ENCODE measurements around the gene COMMD7.
A peak's percentile ranks its signal among the peaks of the same experiment; 100 is the strongest.
"Not testable (repeated sequence)": the region's sequence is repeated elsewhere in the genome, so short reads cannot be mapped to it uniquely, and the experiment has no call there.

The COMMD7 gene

DNA sequence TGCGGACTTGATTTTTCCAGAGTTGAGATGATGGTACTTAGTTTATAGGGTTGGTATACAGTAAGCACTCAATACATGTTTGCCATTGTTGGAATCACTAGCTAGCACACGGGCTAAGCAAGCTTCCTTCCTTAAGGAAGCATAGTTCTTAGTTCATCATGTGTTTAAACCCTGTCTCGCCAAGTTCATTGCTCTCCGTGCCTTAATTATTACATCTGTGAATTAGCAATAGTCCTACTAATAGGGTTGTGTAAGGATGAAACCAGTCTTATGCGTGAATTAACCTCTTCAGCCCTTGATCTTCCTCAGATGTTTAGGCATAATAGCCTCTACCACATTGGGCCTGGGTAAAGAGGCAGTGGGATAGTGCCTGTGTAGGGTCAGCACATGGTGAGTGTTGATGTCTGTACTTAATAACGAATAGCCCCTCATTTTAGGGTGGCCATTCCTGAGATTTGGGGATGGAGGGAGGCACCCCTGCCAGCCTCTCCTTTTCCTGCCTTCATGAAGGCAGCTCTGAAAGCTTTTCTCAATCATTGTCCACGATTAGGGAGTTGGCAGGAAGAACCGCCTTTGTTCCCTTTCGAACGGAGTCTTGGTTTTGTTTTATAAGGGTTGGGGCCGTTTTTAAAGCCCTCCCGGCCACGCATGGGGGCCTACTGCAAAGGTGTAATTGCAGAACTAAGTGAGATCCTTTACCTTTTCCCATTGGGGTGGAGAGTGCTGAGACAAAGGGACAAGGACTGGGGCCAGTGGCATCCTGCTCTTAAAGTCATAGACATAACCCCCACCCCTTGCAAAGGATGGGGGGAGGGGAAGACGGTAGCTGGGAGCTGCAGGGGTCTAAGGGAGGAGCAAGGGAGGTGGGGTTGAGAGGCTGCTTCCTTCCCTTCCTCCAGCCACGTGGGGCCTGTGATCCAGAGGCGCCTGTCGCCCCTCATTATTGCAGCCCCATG lies 21.0 kb upstream of the COMMD7 start:
- DNase-seq, result no peak

DNA sequence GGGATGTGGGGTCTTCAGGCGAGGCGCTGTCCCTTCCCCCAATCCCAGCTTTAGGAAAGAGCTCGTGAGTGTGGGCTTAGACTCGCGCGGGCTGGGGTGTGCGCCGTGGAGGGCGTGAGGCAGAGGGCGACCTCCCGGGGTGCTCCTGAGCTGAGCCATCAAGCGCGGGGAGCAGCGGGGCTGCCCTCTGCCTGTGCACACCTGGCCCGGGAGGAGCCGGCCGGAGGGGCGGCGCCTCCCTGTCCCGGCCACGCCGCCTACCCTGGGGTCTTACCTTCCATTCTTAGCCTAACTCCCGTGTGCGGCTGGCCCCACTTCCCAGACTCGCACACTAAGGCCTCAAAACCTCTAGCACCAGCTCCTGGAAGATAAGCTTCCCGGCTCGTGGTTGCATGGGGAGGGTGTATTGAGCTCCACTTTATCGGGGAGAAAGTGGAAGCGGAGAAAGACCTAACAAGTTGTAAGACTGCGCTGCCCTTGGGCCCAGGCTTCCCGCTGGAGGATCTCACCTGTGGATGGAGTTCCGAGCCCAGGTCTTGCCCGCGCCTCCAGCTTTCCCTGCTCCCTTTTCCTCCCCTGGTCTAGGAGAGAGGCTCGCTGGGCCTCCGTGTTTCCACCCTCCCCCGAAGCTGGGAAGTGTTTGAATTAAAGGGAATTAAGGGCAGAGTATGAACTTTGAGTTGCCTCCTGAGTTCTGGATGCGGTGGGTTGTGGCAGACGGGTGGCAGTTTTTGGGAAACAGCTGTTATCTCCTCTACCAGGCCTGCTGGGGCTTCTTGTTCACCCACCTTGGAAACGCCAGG lies 20.1 kb upstream of the COMMD7 start:
- DNase-seq, result no peak

DNA sequence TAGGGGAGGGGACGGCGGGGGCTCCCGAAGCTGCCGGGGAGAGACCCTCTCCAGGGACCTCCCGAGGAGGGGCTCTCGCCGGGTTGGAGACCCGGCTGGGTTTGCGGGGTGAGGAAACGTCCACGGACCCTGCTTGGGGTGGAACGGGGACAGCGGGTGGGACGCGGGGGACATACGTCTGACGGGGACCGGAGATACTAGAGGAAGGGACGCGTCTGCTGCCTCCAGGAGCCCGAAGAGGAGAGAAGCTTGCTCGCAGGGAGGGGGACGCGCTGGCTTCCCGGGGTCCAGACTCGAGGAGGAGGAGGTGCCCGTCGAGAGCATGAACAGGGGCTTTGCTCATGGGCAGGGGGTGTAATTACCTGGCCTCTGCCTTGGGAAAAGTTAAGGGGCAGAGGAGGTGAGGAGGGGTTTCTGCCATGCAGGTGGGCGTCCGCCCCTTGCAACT lies 19.5 kb upstream of the COMMD7 start:
- peak; percentile 42 for DNase-seq

DNA sequence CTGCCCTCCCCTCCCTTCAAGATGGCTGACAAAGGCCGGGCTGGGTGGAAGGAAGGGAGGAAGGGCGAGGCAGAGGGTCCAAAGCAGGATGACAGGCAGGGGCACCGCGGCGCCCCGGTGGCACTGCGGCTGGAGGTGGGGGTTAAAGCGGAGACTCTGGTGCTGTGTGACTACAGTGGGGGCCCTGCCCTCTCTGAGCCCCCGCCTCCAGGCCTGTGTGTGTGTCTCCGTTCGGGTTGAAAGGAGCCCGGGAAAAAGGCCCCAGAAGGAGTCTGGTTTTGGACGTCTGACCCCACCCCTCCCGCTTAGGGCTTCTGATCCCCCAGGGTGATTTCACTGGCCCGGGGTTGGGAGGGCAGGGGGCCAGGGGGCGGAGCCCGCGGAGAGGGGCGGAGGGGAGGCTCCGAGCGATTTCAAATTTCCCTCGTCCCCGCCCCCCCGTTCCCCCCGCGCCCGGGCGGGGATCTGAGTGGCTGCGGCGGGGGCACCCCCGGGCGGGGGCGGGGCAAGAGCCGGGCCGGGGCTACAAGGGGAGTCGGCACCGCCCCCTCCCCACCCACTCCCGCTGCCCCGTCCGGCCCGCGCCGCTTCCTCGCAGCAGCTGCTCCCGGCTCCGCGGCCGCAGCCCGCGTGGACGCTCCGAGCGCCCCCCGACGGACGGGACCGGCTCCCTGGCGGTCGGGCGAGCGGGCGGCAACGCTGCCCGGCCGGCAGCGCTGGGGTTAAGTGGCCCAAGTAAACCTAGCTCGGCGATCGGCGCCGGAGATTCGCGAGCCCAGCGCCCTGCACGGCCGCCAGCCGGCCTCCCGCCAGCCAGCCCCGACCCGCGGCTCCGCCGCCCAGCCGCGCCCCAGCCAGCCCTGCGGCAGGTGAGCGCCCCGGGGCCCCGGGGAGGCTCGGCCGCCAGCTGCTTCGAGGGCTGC lies 18.8 kb upstream of the COMMD7 start, which contains the start of gene DNMT3B:
Gene DNMT3B (plus strand): TSS at position 555 of the 923 bp plus-strand sequence. CDS start 17,939 bp downstream, outside the sequence.
- DNase-seq, result peak; percentile 92

DNA sequence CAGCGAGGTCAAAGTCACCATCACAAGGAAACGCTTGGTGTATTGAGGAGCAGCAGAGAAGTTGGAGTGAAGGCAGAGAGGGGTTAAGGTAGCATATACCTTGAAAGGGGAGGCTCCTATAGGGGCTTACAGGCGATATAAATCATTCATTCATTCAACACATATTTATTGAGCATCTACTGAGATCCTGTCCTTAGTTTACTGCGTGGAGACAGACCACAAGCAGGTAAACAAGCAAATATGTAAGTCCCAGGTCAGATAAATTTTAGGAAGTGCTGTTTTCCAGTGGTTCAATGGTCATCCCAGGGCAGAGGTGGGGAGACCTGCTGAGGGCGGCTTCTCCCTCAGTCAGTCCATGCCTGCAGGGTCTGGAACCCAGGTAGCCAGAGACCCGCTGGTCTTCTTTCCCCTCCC lies 18.2 kb upstream of the COMMD7 start:
- no peak for DNase-seq

DNA sequence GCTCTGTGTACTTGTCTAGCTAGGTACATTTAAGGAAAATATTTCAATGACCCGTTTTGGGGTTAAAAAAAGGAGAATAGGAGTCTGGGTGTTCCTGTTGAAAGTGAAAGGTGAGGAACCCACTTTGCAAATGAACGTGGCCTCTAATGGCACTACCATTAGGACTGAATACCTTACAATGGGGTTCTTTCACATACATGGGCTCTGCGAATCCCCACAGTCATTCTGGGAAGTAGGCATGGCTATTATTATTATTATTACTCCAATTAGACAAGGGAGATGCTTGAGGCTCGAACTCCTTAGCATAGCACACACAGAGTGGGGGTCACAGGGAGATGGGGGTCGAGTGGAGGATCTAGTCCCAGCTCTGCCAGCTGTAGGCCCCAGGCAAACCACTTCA lies 12.9 kb upstream of the COMMD7 start:
- no peak for DNase-seq

DNA sequence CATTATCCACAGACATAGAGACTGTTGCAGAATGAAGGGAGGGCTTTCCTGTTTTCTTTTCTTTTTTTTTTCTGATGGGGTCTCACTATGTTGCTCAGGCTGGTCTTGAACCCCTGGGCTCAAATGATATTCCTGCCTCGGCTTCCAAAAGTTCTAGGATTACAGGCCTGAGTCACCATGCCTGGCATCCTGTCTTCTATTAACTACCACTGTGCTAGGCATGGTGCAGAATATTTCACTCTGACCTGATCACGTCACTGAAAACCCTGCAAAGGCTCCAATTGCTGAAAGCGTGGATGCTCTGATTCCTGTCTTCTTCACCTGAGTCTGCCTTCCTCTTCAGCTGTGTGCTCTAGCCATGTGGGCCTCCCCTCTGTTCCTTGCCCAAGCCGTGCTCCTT lies 10.5 kb upstream of the COMMD7 start:
- DNase-seq, result no peak

DNA sequence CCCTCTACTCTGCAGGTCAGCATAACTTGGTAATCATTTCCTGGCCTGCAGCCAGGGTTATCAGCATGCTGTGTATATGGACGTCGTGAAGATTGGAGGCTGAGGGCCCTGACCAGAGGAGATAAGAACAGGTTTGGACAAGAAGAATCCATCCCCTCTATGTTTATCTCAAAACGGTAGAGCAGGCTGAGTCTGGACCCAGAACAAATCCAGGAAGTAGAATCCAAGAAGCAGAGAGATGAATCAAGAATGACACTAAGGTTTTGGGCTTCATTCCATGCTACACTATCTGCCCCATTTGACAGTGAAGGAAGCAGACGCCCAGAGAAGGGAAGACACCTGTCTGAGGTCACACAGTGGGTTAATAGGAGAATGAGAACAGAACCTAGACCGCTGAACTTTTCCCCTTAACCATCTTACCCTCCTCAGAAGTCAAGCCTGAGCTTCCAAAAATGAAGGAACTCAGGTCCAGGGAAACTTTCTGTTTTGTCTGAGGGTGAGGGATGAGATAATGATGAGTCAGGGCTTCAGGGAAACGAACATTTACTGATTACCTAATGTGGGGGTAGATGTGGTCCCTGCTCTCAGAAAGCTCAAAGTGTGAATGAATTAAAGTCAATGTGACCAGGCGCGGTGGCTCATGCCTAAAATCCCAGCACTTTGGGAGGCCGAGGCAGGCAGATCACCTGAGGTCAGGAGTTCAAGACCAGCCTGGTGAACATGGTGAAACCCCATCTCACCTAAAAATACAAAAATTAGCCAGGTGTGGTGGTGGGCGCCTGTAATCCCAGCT lies 9.4 kb upstream of the COMMD7 start:
- DNase-seq, result no peak

DNA sequence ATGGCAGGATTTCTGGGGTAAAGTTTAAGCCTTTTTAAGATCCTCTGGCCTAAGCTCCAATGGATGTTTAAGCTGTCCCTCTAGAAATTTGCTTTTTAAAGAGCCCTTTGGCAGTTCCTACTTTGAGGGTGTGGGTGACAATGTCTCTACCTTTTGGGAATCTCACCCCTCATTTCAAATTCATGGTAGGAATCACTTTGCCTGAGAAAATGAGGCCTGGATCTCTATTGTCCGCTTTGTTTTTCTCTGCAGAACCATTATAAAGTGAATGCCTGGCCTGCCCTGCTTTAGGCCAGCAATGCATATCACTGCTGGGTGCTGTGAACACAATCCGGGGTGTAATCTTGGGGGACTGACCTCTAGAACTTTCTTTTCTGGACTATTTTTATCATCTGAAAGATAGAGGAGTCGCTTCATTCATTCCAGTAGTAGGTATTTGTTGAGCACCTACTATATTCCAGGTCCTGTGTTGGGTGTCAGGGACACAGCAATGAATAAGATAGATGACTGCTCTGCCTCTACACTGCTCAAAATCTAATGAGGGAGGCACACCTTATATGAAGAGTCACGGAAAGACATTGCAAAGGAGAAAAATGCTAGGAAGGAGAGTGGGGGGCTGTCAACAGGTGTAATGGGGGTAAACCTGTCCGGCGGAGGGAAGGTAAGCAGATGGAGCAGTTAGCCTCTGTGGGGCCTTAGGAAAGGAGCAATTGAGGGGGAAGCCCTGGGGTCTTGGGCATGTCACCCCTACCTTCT lies 8.6 kb upstream of the COMMD7 start:
- DNase-seq, result no peak

DNA sequence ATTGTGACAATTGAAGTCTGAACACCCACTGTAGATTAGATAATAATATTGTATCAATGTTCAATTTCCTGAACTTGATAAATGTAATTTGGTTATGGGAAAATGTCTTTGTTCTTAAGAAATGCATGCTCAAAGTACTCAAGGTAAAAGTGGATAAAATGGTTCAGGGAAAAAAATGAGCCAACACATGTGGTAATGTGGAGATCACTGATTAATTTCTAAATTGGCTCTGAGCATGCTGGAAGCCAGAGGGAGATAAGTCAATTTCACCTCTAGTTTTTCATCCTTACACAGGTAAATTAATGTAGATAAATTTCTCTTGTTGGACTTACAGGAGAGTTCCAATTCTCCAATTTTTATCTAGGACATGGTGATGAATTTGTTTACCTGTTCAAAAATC lies 8.0 kb upstream of the COMMD7 start:
- DNase-seq, result no peak

DNA sequence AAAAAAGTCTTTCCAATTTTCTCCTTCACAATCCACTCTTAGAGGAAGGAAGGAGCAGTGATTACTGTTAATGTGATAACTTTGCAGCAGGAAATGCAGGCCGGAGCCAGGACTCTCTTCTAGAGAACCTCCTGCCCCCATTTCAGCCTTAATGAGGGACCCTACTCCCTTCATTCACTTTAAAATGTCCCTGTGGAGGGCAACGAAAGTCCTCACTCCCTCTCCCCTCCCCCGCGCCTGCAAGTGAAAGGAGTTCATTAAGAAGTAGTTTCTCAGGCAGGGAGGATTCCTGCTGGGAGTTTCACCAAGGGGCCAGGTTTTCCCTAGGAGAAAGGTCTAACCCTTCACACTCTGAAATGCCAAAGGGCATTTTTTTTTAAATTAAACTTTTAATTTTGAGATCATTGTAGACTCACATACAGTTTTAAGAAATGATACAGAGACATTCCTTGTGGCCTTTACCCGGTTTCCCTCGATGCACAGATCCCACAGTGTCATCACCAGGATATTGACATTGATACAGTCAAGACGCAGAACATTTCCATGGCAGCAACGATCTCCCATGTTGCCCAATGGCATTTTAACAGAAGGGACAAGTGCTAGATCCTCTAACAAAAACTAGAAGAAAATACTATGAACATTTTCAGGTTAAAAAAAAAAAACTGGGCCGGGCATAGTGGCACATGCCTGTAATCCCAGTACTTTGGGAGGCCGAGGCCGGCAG lies 6.8 kb upstream of the COMMD7 start:
- no peak for DNase-seq

DNA sequence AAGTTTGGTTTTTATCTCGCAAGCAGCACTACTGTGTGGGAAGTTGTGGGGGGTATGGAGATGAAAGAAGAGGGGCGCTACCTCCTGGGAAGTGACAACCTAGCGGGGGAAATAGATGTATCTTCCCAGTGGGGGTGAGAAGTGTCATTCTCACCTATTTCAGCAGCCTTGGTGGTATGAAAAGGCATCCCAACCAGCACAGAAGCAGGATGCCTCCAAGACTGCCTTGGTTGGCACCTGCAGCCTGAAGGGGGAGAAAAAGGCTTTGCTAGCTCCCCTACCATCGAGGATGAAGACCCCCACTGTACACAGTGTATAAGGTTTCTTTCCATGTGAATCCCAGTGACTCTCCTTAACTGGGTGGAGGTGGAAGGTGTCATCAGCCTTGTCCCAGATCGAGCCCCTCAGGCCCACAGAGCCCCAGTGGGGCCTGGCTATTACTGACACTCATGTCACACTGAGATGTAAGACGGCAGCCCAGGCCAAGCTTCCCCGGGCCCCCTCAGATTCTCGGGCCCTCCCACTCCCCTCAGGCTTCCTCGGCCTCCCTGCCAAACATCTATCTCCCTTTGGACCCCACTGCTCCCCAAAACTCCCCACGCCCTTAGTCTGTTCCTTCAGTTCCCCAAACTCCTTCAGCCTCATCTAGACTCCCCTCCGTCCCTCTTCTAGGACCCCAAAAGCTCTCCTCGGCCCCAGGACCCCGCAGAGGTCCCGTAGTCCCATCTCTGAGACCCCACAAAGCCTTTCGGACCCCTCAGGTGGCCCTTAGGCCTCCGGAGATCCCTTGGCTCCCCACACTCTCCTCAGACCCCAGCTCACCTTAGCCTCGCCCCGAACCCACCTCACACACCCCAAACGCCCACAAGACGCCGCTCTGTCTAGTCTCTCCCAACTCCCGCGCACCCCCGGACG lies 688 bp downstream of the COMMD7 start:
- DNase-seq, result no peak

DNA sequence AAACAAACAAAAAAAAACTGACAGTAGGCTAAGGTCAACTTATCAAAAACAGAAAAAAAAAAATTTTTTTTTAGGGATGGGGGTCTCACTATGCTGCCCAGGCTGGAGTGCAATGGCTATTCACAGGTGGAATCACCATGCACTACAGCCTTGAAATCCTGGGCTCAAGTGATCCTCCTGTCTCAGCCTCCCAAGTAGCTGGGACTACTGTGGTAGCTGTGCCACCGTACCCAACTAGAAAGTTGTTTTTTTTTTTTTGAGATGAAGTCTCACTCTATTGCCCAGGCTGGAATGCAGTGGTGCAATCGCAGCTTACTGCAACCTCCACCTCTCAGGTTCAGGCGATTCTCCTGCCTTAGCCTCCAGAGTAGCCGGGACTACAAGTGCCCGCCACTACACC lies 2.1 kb downstream of the COMMD7 start:
- no peak for DNase-seq

DNA sequence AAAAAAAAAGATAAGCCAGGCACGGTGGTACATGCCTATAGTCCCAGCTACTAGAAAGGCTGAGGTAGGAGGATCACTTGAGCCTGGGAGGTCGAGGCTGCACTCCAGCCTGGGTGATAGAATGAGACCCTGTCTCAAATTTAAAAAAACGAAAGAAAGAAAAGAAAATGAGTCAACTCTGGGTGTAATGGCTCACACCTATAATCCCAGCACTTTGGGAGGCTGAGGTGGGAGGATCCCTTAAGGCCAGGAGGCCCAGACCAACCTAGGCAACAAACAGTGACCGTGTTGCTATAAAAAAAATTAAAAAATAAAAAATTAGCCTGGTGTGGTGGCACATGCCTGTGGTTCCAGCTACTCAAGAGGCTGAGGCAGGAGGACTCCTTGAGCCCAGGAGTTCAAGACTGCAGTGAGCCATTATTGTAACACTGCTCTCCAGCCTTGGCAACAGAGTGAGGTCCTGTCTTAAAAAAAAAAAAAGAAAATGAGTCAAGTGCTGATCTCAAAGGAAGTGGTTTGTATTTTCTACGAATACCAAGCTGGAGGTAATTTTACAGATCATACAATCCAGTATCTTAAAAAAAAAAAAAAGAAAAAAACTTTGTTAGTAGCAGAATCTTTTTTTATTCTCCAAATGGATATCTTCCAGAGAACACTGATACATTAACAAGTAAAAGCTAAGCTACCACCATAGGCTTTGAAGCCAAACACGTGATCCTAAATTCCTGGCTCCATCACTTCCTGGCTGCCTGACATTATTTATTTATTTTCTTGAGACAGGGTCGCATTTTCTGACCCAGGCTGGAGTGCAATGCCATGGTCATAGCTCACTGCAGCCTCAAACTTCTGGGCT lies 5.7 kb downstream of the COMMD7 start:
- no peak for DNase-seq

DNA sequence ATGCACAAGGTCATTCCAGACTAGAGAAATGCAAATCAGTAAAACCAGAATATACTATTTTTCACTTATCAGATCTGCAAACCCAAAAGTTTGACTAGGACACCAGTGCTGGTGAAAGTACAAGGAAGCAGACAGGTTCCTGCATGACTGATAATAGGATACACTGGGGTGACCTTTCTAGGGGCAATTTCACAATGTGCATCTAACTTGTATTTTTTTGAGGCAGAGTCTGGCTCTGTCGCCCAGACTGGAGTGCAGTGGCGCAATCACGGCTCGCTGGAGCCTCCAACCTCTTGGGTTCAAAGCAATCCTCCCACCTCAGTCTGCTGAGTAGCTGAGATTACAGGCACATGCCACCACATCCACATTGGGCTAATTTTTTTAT lies 11.4 kb downstream of the COMMD7 start:
- DNase-seq, result no peak

DNA sequence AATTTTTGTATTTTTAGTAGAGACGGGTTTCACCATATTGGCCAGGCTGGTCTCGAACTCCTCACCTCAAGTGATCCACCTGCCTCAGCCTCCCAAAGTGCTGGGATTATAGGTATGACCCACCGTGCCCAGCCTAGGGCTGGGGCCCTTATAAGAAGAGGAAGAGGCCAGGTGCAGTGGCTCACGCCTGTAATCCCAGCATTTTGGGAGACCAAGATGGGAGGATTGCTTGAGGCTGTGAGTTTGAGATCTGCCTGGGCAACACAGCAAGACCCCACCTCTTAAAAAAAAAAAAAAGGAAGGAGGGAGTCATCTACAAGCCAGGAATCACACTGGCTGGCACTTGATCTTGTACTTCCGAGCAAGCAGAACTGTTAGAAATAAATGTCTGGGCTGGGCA lies 13.9 kb downstream of the COMMD7 start:
- not testable (repeated sequence) for DNase-seq

DNA sequence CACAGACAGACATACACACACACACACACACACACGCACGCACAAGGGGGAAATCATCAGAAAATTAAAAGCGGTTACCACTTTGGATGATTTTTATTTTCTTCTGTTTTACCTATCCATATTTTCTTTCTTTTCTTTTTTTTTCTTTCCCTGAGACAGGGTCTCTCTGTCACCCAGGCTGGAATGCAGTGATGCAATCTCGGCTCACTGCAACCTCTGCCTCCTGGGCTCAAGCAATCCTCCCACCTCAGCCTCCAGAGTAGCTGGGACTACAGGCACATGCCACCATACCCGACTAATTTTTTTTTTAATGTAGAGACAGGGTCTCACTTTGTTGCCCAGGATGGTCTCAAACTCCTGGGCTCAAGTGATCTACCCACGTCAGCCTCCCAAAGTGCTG lies 14.8 kb downstream of the COMMD7 start:
- DNase-seq, result not testable (repeated sequence)

DNA sequence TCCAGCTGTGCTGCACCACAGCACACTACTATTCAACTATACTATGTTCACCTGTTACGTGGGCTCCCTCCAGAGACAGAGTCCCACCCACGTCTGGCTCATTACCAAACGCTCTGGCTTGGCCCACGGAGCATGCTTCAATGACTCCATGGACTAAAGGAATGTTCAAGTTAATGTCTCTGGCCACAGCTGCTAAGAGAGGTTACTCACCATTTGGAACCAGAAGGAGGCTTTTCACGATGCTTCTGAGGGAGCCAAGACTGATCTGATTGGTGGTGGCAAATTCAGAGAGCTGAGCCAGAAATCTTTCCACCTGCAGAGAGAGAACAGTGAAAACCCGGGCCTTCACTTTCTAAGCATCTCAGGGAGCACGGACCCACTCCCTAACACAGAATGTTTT lies 15.6 kb downstream of the COMMD7 start:
- DNase-seq, result peak; percentile 47
